ENCODE data around the gene GCDH.

Gene GCDH

DNA sequence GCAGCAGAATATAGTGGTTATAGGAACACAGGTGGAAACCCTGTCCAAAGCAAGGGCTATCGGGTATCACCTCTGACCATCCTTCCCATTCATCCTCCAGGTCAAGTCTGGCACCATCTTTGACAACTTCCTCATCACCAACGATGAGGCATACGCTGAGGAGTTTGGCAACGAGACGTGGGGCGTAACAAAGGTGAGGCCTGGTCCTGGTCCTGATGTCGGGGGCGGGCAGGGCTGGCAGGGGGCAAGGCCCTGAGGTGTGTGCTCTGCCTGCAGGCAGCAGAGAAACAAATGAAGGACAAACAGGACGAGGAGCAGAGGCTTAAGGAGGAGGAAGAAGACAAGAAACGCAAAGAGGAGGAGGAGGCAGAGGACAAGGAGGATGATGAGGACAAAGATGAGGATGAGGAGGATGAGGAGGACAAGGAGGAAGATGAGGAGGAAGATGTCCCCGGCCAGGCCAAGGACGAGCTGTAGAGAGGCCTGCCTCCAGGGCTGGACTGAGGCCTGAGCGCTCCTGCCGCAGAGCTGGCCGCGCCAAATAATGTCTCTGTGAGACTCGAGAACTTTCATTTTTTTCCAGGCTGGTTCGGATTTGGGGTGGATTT, 52.6 kb downstream of the GCDH start:
- DNase-seq: no peak

- DNase-seq: no peak
Measured at GRCh38 chr19:12944104-12944674, 53.2 kb downstream of the GCDH start.

GRCh38 chr19:12945479-12946091, 54.6 kb downstream of the GCDH start, which contains the start of gene RAD23A:
TSS of gene RAD23A (plus strand) at chr19:12945862. CDS start at chr19:12945949, 87 bp downstream.
- peak; percentile 84 to 92 for DNase-seq

DNA sequence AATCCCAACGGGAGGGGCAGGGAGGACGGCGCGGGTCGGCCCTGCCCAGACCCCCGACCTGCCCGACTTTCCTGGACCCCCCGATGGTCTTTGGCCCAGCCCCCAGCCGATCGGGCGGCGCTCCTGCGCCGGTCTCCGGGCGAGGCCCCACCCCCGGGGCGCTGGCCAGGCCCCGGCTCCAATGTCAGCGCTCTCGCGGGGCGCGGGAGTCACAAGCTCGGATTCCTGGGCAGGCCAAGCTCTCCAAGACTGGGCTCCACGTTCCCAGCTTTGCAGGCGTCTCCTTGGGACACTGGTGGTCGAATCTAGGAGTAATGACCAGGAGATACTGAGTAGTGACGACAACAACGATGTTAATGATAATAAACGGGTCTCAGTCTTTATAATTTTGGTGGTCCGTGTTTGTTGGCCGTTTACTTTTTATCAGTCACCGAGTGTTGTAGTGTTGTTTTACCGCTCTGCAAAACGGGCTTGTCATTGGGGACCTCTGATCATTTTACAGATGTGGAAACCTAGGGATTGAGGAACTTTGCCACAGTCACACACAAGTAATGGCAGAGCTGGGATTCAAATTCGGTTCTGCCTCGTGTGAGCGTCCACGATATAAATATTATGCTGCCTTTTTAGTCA, 55.2 kb downstream of the GCDH start:
- DNase-seq: no peak

- DNase-seq: no peak
Measured at GRCh38 chr19:12946731-12947496, 56.0 kb downstream of the GCDH start.

DNA sequence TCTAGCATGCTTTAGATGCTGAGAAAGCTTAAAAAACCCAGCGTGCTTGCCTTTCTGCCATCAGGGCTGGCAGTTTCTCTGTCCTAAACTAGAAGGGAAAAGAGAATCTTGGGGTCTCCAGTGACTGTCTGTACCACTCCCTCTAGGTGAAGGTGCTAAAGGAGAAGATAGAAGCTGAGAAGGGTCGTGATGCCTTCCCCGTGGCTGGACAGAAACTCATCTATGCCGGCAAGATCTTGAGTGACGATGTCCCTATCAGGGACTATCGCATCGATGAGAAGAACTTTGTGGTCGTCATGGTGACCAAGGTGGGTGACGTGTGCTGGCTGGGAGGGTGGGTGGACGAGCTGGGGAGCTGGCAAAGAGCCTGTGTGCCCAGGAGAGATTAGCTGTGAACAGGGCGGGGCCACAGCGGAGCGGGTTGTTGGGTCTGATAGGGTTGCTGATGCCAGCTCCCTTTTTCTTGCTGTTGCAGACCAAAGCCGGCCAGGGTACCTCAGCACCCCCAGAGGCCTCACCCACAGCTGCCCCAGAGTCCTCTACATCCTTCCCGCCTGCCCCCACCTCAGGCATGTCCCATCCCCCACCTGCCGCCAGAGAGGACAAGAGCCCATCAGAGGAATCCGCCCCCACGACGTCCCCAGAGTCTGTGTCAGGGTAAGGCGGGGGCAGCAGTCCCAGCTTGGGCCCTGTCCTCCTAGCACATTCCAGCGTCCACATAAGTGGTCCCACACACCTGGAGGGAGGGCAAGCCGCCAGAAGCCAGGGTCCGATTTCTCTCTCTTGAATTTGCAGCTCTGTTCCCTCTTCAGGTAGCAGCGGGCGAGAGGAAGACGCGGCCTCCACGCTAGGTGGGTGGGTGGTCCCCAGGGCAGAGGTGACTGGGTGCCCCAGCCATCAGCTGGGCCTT, 57.0 kb downstream of the GCDH start:
- no peak for DNase-seq

GRCh38 chr19:12948612-12949362, 57.8 kb downstream of the GCDH start:
- no peak for DNase-seq

All from NCI-H187 (cell line).